DOHH2 (cell line): ENCODE results near the gene SLC5A11.

Experiments
- H3F3A ChIP-seq: fragments of 200-600 bp; sonication (generic), shearing (Covaris generic); 2 replicates; pipeline ENCODE4 v1.6.0; 2016; ENCODE audit warnings: antibody characterized with exemption, mild to moderate bottlenecking; ENCODE audit not compliant: control insufficient read depth, insufficient read depth
- H3K27ac ChIP-seq: fragments of 200-600 bp; sonication (generic); 2 replicates; pipeline ENCODE4 v1.5.1; 2014; ENCODE audit warnings: low read depth, mild to moderate bottlenecking, low read length, moderate library complexity
- H3K27me3 ChIP-seq: fragments of 200-600 bp; sonication (generic); 2 replicates; pipeline ENCODE4 v1.6.1; 2014; ENCODE audit warnings: mild to moderate bottlenecking, low read length, mixed read lengths; ENCODE audit not compliant: control insufficient read depth
- H3K36me3 ChIP-seq: fragments of 200-600 bp; sonication (generic); 2 replicates; pipeline ENCODE4 v1.6.1; 2014; ENCODE audit warnings: mild to moderate bottlenecking, low read length, moderate library complexity, mixed read lengths; ENCODE audit not compliant: control insufficient read depth
- H3K4me1 ChIP-seq: fragments of 200-600 bp; sonication (generic); 2 replicates; pipeline ENCODE4 v1.6.1; 2014; ENCODE audit warnings: mild to moderate bottlenecking, low read length, mixed read lengths; ENCODE audit not compliant: control insufficient read depth
- H3K4me2 ChIP-seq: fragments of 200-600 bp; sonication (generic); 2 replicates; pipeline ENCODE4 v1.6.0; 2014; ENCODE audit warnings: mild to moderate bottlenecking, low read length, moderate library complexity
- H3K4me3 ChIP-seq: fragments of 200-600 bp; sonication (generic); 2 replicates; pipeline ENCODE4 v1.5.1; 2014; ENCODE audit warnings: mild to moderate bottlenecking, low read length, mixed read lengths
- H3K79me2 ChIP-seq: fragments of 200-600 bp; sonication (generic); 2 replicates; pipeline ENCODE4 v1.6.1; 2014; ENCODE audit warnings: mild to moderate bottlenecking, low read length, mixed read lengths; ENCODE audit not compliant: control insufficient read depth
- H3K9me2 ChIP-seq: fragments of 200-600 bp; sonication (generic); replicated peaks from 2 replicates; pipeline ENCODE4 v1.6.1; 2014; ENCODE audit warnings: mild to moderate bottlenecking, low read length, mixed read lengths; ENCODE audit not compliant: control insufficient read depth
- H3K9me3 ChIP-seq: fragments of 200-600 bp; sonication (generic); 2 replicates; pipeline ENCODE4 v1.6.1; 2014; ENCODE audit warnings: antibody characterized with exemption, low read length, mixed read lengths; ENCODE audit not compliant: control insufficient read depth, insufficient read depth
- H4K20me1 ChIP-seq: fragments of 200-600 bp; sonication (generic); 2 replicates; pipeline ENCODE4 v1.6.0; 2014; ENCODE audit warnings: low read depth, mild to moderate bottlenecking, antibody characterized with exemption, low read length, moderate library complexity; ENCODE audit not compliant: control insufficient read depth, insufficient read depth
- CTCF ChIP-seq: fragments of 200-600 bp; sonication (generic); IDR thresholded peaks from one replicate; pipeline ENCODE4 v1.5.1; 2014; ENCODE audit warnings: antibody characterized with exemption, mild to moderate bottlenecking, low read depth, low read length; ENCODE audit not compliant: poor library complexity, severe bottlenecking
- EZH2phosphoT487 ChIP-seq: fragments of 200-600 bp; sonication (generic); IDR thresholded peaks from 2 replicates; pipeline ENCODE4 v1.6.1; 2017; ENCODE audit warnings: borderline replicate concordance, mild to moderate bottlenecking, antibody characterized with exemption, low read length, moderate library complexity, mixed read lengths

Gene SLC5A11

GRCh38 chr16:24829153-24829552 is 16.6 kb upstream of the SLC5A11 start:
- no peak overlapping the region for H3K4me3 ChIP-seq
- no peaks in the 10 kb centered on the region for H4K20me1 ChIP-seq
- peaks cover 13% of the 10 kb centered on the region for H3K36me3 ChIP-seq
- no peak overlapping the region for H3K4me2 ChIP-seq
- no peaks in the 10 kb centered on the region for H3K79me2 ChIP-seq
- no peak overlapping the region for H3K27ac ChIP-seq
- TF ChIP-seq EZH2phosphoT487, result no peak
- H3F3A ChIP-seq, result peaks cover 7% of the 10 kb centered on the region; the same call in 1 of the 2 replicates
- no peaks in the 10 kb centered on the region for H3K9me2 ChIP-seq
- no peaks in the 10 kb centered on the region for H3K27me3 ChIP-seq
- H3K4me1 ChIP-seq, result no peaks in the 10 kb centered on the region
- no peaks in the 10 kb centered on the region for H3K9me3 ChIP-seq

- Histone ChIP-seq H3K4me2 (no peak overlapping the region), H3F3A (no peaks in the 10 kb centered on the region), H4K20me1 (no peaks in the 10 kb centered on the region), H3K9me2 (no peaks in the 10 kb centered on the region), H3K9me3 (no peaks in the 10 kb centered on the region), H3K4me3 (no peak overlapping the region), H3K79me2 (no peaks in the 10 kb centered on the region), H3K27me3 (no peaks in the 10 kb centered on the region), H3K4me1 (no peaks in the 10 kb centered on the region), H3K36me3 (no peaks in the 10 kb centered on the region), H3K27ac (no peak overlapping the region)
- TF ChIP-seq EZH2phosphoT487 (no peak), CTCF (no peak)
These were observed 12.4 kb upstream of the SLC5A11 start for GRCh38 chr16:24833352-24833751.

GRCh38 chr16:24834459-24835335 is 11.1 kb upstream of the SLC5A11 start:
- H4K20me1 ChIP-seq, result no peaks in the 10 kb centered on the region
- H3K9me3 ChIP-seq, result no peaks in the 10 kb centered on the region
- no peaks in the 10 kb centered on the region for H3K27me3 ChIP-seq
- no peak overlapping the region for H3K27ac ChIP-seq
- no peaks in the 10 kb centered on the region for H3K79me2 ChIP-seq
- no peak overlapping the region for H3K4me2 ChIP-seq
- no peak overlapping the region for H3K4me3 ChIP-seq
- no peaks in the 10 kb centered on the region for H3K9me2 ChIP-seq
- TF ChIP-seq EZH2phosphoT487, result no peak
- peak; percentile 42 for TF ChIP-seq CTCF
- H3K4me1 ChIP-seq, result no peaks in the 10 kb centered on the region
- H3K36me3 ChIP-seq, result no peaks in the 10 kb centered on the region
- H3F3A ChIP-seq, result no peaks in the 10 kb centered on the region

GRCh38 chr16:24836836-24837235 is 8.9 kb upstream of the SLC5A11 start:
- Histone ChIP-seq H3K9me3 (no peaks in the 10 kb centered on the region), H3K4me1 (no peaks in the 10 kb centered on the region), H3K4me2 (no peak overlapping the region), H4K20me1 (no peaks in the 10 kb centered on the region), H3K79me2 (no peaks in the 10 kb centered on the region), H3K27ac (no peak overlapping the region), H3K27me3 (no peaks in the 10 kb centered on the region), H3K36me3 (no peaks in the 10 kb centered on the region), H3K9me2 (no peaks in the 10 kb centered on the region), H3F3A (no peaks in the 10 kb centered on the region), H3K4me3 (no peak overlapping the region)
- no peak for TF ChIP-seq EZH2phosphoT487
- TF ChIP-seq CTCF, result no peak
